Esophagus muscularis mucosa (tissue), 4 donors: ENCODE measurements around the gene WDCP. TPM values are rescaled to one million over a fixed set of nuclear protein-coding genes. Genes with fewer than 3 reads are reported as not detected.

Experiments used
- DNase-seq: peaks from one replicate; pipeline ENCODE4 v3.0.0-alpha.2; 2017; ENCODE audit errors: extremely low spot score
- H3K27ac ChIP-seq, 4 donors: fragments of 200-600 bp; sonication (generic); replicated peaks in 1 of 4; 1 replicate in 3 of 4; 2 replicates in 1 of 4; pipeline ENCODE4 v1.5.1; 2016 to 2019; ENCODE audit warnings: mild to moderate bottlenecking in 1 of 4
- H3K27me3 ChIP-seq, 4 donors: fragments of 200-600 bp; sonication (generic); one replicate each; pipeline versions ENCODE4 v1.5.1 to v1.6.0; 2016 to 2019
- H3K36me3 ChIP-seq, 4 donors: fragments of 200-600 bp; sonication (generic); one replicate each; pipeline ENCODE4 v1.5.1; 2016 to 2019
- H3K4me1 ChIP-seq, 4 donors: fragments of 200-600 bp; sonication (generic); one replicate each; pipeline ENCODE4 v1.5.1; 2016 to 2019
- H3K4me3 ChIP-seq, 4 donors: fragments of 200-600 bp; sonication (generic); 1 replicate in 2 of 4; 2 replicates in 2 of 4; pipeline ENCODE4 v1.5.1; 2016 to 2019; ENCODE audit warnings: mild to moderate bottlenecking in 4 of 4, moderate library complexity in 1 of 4
- H3K9me3 ChIP-seq, 4 donors: fragments of 200-600 bp; sonication (generic); 1 replicate in 3 of 4; 2 replicates in 1 of 4; pipeline ENCODE4 v1.5.1; 2016 to 2019
- CTCF ChIP-seq, 3 experiments: fragments of 200-600 bp in 2 of 3; fragments of 450-650 bp in 1 of 3; sonication (generic) in 2 of 3; IDR thresholded peaks; one replicate each; pipeline ENCODE4 v1.5.1; 2017 to 2019; ENCODE audit warnings: antibody characterized with exemption in 3 of 3, mild to moderate bottlenecking in 2 of 3, moderate library complexity in 1 of 3
- EP300 ChIP-seq: sonication (generic); formaldehyde crosslinking; IDR thresholded peaks from one replicate; pipeline ENCODE4 v1.6.1; 2017; ENCODE audit warnings: antibody characterized with exemption
- POLR2A ChIP-seq: fragments of 450-650 bp; IDR thresholded peaks from one replicate; pipeline ENCODE4 v1.6.1; 2017; ENCODE audit warnings: antibody characterized with exemption, moderate library complexity, mild to moderate bottlenecking, low read depth
- POLR2AphosphoS5 ChIP-seq, 2 donors: sonication (generic); formaldehyde crosslinking; IDR thresholded peaks; one replicate each; pipeline ENCODE4 v1.6.1; 2017; ENCODE audit warnings: antibody characterized with exemption in 2 of 2
- WGBS: methylation state at CpG from one replicate; pipeline ENCODE4 v1.1.5; 2018; 5-methylcytosine and 5-hydroxymethylcytosine counted together
- intact Hi-C: fragments of 100-400 bp; cut with DNase I; formaldehyde crosslinking; loops from one replicate; pipeline ENCODE4 v1.15.1; 2023
- total RNA-seq, 4 donors: library from RNA; depleted of rRNA; stranded (reverse); fragments of >200 nt; gene quantifications; one replicate each; pipeline versions ENCODE4 v1.1.0 to v1.2.1, GENCODE V29; 2016

Gene WDCP
- total RNA-seq, 4 donors from 2014 or later = 4.5 to 9.1 (median 6.2) TPM

GRCh38 chr2:24082787-24083566 lies 35.8 kb upstream of the WDCP start:
- 85% methylated on average over 7 of the region's 8 CpGs for WGBS
- intact Hi-C loops = loop anchor here (5.0 kb wide), 2 partner anchors 36 to 256 kb away; partner anchors contain the start of genes FKBP1B and WDCP
- Histone ChIP-seq H3K27me3 (no peaks in the 10 kb centered on the region), H3K4me3 (peak overlapping the region in 2 of 4 donors; percentile 61 to 72), H3K9me3 (no peaks in the 10 kb centered on the region), H3K27ac (peak overlapping the region; percentile 85 to 93 (median 92)), H3K4me1 (peaks cover 7 to 23% (median 22%) of the 10 kb centered on the region in 4 donors), H3K36me3 (peaks cover 0 to 49% (median 28%) of the 10 kb centered on the region in 4 donors)
- DNase-seq = no peak
- TF ChIP-seq POLR2A (no peak), CTCF (IDR thresholded peaks at IDR 0.05) (no peak), EP300 (no peak), POLR2AphosphoS5 (IDR thresholded peaks at IDR 0.05) (no peak)

GRCh38 chr2:24080701-24081100 lies 33.5 kb upstream of the WDCP start:
- intact Hi-C loops = loop anchor here (5.0 kb wide), 2 partner anchors 33 to 253 kb away; partner anchors contain the start of genes FKBP1B and WDCP
- Histone ChIP-seq H3K9me3 (no peaks in the 10 kb centered on the region), H3K4me1 (peaks cover 16 to 37% (median 33%) of the 10 kb centered on the region in 4 donors), H3K27ac (no peak overlapping the region), H3K27me3 (no peaks in the 10 kb centered on the region), H3K4me3 (no peak overlapping the region), H3K36me3 (peaks cover 0 to 42% (median 23%) of the 10 kb centered on the region in 4 donors)
- TF ChIP-seq POLR2A (no peak), CTCF (IDR thresholded peaks at IDR 0.05) (no peak)
- no peak for DNase-seq
- 52% methylated on average over 2 of the region's 2 CpGs for WGBS

- DNase-seq = no peak
- Histone ChIP-seq H3K27me3 (no peaks in the 10 kb centered on the region), H3K9me3 (no peaks in the 10 kb centered on the region), H3K4me1 (peaks cover 19 to 33% (median 25%) of the 10 kb centered on the region in 4 donors), H3K27ac (peak overlapping the region; percentile 88 to 96 (median 92)), H3K4me3 (peak overlapping the region; percentile 70 to 91 (median 74)), H3K36me3 (peaks cover 0 to 56% (median 32%) of the 10 kb centered on the region in 4 donors)
- no peak for TF ChIP-seq EP300
- no peak for TF ChIP-seq POLR2AphosphoS5 (IDR thresholded peaks at IDR 0.05)
- TF ChIP-seq POLR2A = no peak
- no peak for TF ChIP-seq CTCF (IDR thresholded peaks at IDR 0.05)
- WGBS = 77% methylated on average over 2 of the region's 2 CpGs
- intact Hi-C loops = loop anchor here (5.0 kb wide), 1 partner anchor 151 kb away; the partner anchor contains the start of gene ATAD2B
Observed at GRCh38 chr2:24077879-24078278, 30.7 kb upstream of the WDCP start.

GRCh38 chr2:24077535-24077877 lies 30.3 kb upstream of the WDCP start:
- no peaks in the 10 kb centered on the region for H3K9me3 ChIP-seq
- intact Hi-C loops = loop anchor here (5.0 kb wide), 1 partner anchor 150 kb away; the partner anchor contains the start of gene ATAD2B
- H3K4me1 ChIP-seq = peaks cover 19 to 35% (median 25%) of the 10 kb centered on the region in 4 donors
- no peak for TF ChIP-seq EP300
- TF ChIP-seq CTCF (IDR thresholded peaks at IDR 0.05) = no peak
- no peak for TF ChIP-seq POLR2A
- TF ChIP-seq POLR2AphosphoS5 (IDR thresholded peaks at IDR 0.05) = no peak
- H3K36me3 ChIP-seq = peaks cover 0 to 56% (median 32%) of the 10 kb centered on the region in 4 donors
- H3K27me3 ChIP-seq = no peaks in the 10 kb centered on the region
- 6% methylated on average over 9 of the region's 9 CpGs for WGBS
- no peak for DNase-seq
- peak overlapping the region; percentile 88 to 96 (median 92) for H3K27ac ChIP-seq
- H3K4me3 ChIP-seq = peak overlapping the region; percentile 70 to 91 (median 74)
